ENCODE measurements around the gene ZNF646.
A peak's percentile ranks its signal among the peaks of the same experiment; 100 is the strongest.

Gene ZNF646

DNA sequence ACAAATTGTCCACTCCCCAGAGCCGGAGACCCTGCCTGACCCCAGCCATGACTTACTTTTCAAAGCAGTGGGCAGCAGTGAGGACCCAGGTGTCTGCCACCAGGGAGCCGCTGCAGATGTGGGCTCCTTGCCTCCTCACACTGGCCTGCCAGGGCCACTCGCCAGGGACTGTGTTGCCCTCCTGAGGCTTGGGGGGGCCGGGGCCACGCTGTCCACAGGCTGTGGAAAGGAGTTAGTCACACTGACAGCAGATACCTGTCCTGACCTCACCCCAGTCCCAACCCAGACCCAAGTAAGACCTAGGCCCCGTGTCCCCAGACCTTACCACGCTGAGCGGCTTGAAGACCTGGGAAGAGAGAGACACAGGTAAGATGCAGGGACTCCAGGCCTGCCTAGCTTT is 13.3 kb downstream of the ZNF646 start:
- Histone ChIP-seq H2AK5ac (ENCODE audit: low read depth, low read length) (no peak overlapping the region), H4K91ac (ENCODE audit: low read depth, low read length, poor library complexity) (no peak overlapping the region), H3K36me3 (replicated peaks in 1 of 2; ENCODE audit: control insufficient read depth in 2 of 2, insufficient read depth in 2 of 2, low read length in 2 of 2) (peaks cover 23 to 51% of the 10 kb centered on the region in 2 donors), H2AFZ (ENCODE audit: low read length) (no peak overlapping the region), H3K14ac (ENCODE audit: low read length) (no peak overlapping the region), H3K4me1 (ENCODE audit: control insufficient read depth in 2 of 2, insufficient read depth in 1 of 2, low read depth in 1 of 2, low read length in 2 of 2) (no peaks in the 10 kb centered on the region), H4K8ac (ENCODE audit: low read depth, low read length) (no peak overlapping the region), H3K27ac (replicated peaks; ENCODE audit: low read length) (no peak overlapping the region), H2BK5ac (ENCODE audit: low read length) (no peak overlapping the region), H3K4me3 (ENCODE audit: low read length in 2 of 2) (no peak overlapping the region), H2BK15ac (ENCODE audit: low read length) (no peak overlapping the region), H3K9ac (ENCODE audit: low read depth, low read length, poor library complexity) (no peak overlapping the region), H3K4ac (ENCODE audit: low read length) (no peak overlapping the region), H3K23ac (ENCODE audit: low read depth, low read length, poor library complexity) (no peak overlapping the region), H3K9me3 (replicated peaks in 1 of 2; ENCODE audit: control insufficient read depth in 2 of 2, insufficient read depth in 1 of 2, low read depth in 1 of 2, low read length in 2 of 2) (peaks cover 0 to 2% of the 10 kb centered on the region in 2 donors), H3K27me3 (ENCODE audit: control insufficient read depth in 3 of 3, insufficient read depth in 3 of 3, low read depth in 1 of 3, low read length in 3 of 3) (no peaks in the 10 kb centered on the region), H3K4me2 (ENCODE audit: insufficient read depth, low read length, poor library complexity, severe bottlenecking) (no peak overlapping the region), H2BK120ac (ENCODE audit: low read depth, low read length) (no peak overlapping the region), H3K79me1 (ENCODE audit: low read depth, low read length) (no peaks in the 10 kb centered on the region), H3K18ac (ENCODE audit: low read length) (no peak overlapping the region), H2BK12ac (ENCODE audit: low read length) (no peak overlapping the region)
- WGBS, 2 donors (ENCODE audit: extremely low coverage in 2 of 2, insufficient read length in 2 of 2, insufficient replicate concordance in 1 of 2): no CpG with 5 or more reads among the region's 8 CpGs
- DNase-seq (ENCODE audit: low spot score): no peak

GRCh38 chr16:31087971-31088370 is 13.7 kb downstream of the ZNF646 start:
- Histone ChIP-seq H2BK12ac (ENCODE audit: low read length) (no peak overlapping the region), H2AFZ (ENCODE audit: low read length) (no peak overlapping the region), H3K27ac (replicated peaks; ENCODE audit: low read length) (no peak overlapping the region), H2AK5ac (ENCODE audit: low read depth, low read length) (no peak overlapping the region), H3K36me3 (replicated peaks in 1 of 2; ENCODE audit: control insufficient read depth in 2 of 2, insufficient read depth in 2 of 2, low read length in 2 of 2) (peaks cover 20 to 49% of the 10 kb centered on the region in 2 donors), H3K27me3 (ENCODE audit: control insufficient read depth in 3 of 3, insufficient read depth in 3 of 3, low read depth in 1 of 3, low read length in 3 of 3) (no peaks in the 10 kb centered on the region), H3K4me2 (ENCODE audit: insufficient read depth, low read length, poor library complexity, severe bottlenecking) (no peak overlapping the region), H3K4me1 (ENCODE audit: control insufficient read depth in 2 of 2, insufficient read depth in 1 of 2, low read depth in 1 of 2, low read length in 2 of 2) (peaks cover 0 to 2% of the 10 kb centered on the region in 2 donors), H2BK5ac (ENCODE audit: low read length) (no peak overlapping the region), H2BK15ac (ENCODE audit: low read length) (no peak overlapping the region), H3K4ac (ENCODE audit: low read length) (no peak overlapping the region), H3K9ac (ENCODE audit: low read depth, low read length, poor library complexity) (no peak overlapping the region), H3K4me3 (ENCODE audit: low read length in 2 of 2) (no peak overlapping the region), H3K18ac (ENCODE audit: low read length) (no peak overlapping the region), H3K14ac (ENCODE audit: low read length) (no peak overlapping the region), H4K91ac (ENCODE audit: low read depth, low read length, poor library complexity) (no peak overlapping the region), H2BK120ac (ENCODE audit: low read depth, low read length) (no peak overlapping the region), H3K23ac (ENCODE audit: low read depth, low read length, poor library complexity) (no peak overlapping the region), H3K9me3 (replicated peaks in 1 of 2; ENCODE audit: control insufficient read depth in 2 of 2, insufficient read depth in 1 of 2, low read depth in 1 of 2, low read length in 2 of 2) (peaks cover 0 to 2% of the 10 kb centered on the region in 2 donors), H4K8ac (ENCODE audit: low read depth, low read length) (no peak overlapping the region), H3K79me1 (ENCODE audit: low read depth, low read length) (peaks cover 3% of the 10 kb centered on the region)
- no peak for DNase-seq (ENCODE audit: low spot score)
- no CpG with 5 or more reads among the region's 5 CpGs for WGBS, 2 donors (ENCODE audit: extremely low coverage in 2 of 2, insufficient read length in 2 of 2, insufficient replicate concordance in 1 of 2)

DNA sequence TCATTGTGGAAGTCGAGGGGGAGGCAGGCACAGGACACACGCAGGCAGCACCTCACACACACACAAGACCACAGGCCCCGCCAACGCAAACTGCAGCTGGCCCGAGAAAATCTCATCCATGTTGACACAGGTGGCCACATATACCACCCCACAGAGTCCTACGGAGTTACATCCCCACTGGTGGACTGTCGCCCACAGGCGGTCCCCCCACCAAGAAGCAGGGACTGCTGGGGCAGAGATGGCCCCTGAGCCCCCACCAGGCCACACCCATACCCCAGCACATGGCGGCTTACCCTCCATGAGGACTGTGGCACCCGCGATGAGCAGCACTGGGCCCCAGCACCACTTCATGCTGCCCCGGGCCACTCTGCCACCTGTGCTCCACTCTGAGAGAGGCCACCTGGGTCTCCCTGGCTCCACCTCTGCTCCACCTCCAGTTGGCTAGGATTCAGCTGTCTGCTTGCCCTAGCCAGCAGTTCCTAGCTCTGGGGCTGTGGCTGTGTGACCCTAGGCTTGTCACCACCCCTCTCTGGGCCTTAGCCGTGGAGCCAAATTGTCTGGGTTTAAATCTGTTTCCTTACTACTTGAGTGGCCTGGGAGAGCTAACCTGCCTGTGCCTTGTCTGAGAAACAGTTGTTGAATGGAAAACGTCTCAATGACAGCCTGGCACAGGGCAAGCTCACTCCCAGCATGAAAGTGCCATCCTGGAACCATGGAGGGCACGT is 14.4 kb downstream of the ZNF646 start, which contains the start of gene PRSS53:
Gene PRSS53, minus strand, starts transcription at position 485 of the 725 bp plus-strand sequence. Its CDS starts 134 bp downstream, at position 351.
- Histone ChIP-seq H2AK5ac (ENCODE audit: low read depth, low read length) (no peak within 1 kb of the TSS), H2BK120ac (ENCODE audit: low read depth, low read length) (no peak within 1 kb of the TSS), H3K23ac (ENCODE audit: low read depth, low read length, poor library complexity) (no peak within 1 kb of the TSS), H3K4me3 (ENCODE audit: low read length in 2 of 2) (no peak within 1 kb of the TSS), H4K8ac (ENCODE audit: low read depth, low read length) (peak within 1 kb of the TSS; percentile 43), H3K14ac (ENCODE audit: low read length) (no peak within 1 kb of the TSS), H3K79me1 (ENCODE audit: low read depth, low read length) (peaks cover 5% of the 10 kb centered on the region), H3K36me3 (replicated peaks in 1 of 2; ENCODE audit: control insufficient read depth in 2 of 2, insufficient read depth in 2 of 2, low read length in 2 of 2) (peaks cover 19 to 42% of the 10 kb centered on the region in 2 donors), H3K4me1 (ENCODE audit: control insufficient read depth in 2 of 2, insufficient read depth in 1 of 2, low read depth in 1 of 2, low read length in 2 of 2) (peaks cover 0 to 6% of the 10 kb centered on the region in 2 donors), H3K9me3 (replicated peaks in 1 of 2; ENCODE audit: control insufficient read depth in 2 of 2, insufficient read depth in 1 of 2, low read depth in 1 of 2, low read length in 2 of 2) (peaks cover 0 to 2% of the 10 kb centered on the region in 2 donors), H3K27me3 (ENCODE audit: control insufficient read depth in 3 of 3, insufficient read depth in 3 of 3, low read depth in 1 of 3, low read length in 3 of 3) (no peaks in the 10 kb centered on the region), H3K4me2 (ENCODE audit: insufficient read depth, low read length, poor library complexity, severe bottlenecking) (no peak within 1 kb of the TSS), H3K27ac (replicated peaks; ENCODE audit: low read length) (no peak within 1 kb of the TSS), H3K9ac (ENCODE audit: low read depth, low read length, poor library complexity) (no peak within 1 kb of the TSS), H2AFZ (ENCODE audit: low read length) (no peak within 1 kb of the TSS), H3K4ac (ENCODE audit: low read length) (peak within 1 kb of the TSS; percentile 53), H3K18ac (ENCODE audit: low read length) (no peak within 1 kb of the TSS), H2BK15ac (ENCODE audit: low read length) (no peak within 1 kb of the TSS), H4K91ac (ENCODE audit: low read depth, low read length, poor library complexity) (no peak within 1 kb of the TSS), H2BK12ac (ENCODE audit: low read length) (no peak within 1 kb of the TSS), H2BK5ac (ENCODE audit: low read length) (no peak within 1 kb of the TSS)
- DNase-seq (ENCODE audit: low spot score): no peak
- WGBS, 2 donors (ENCODE audit: extremely low coverage in 2 of 2, insufficient read length in 2 of 2, insufficient replicate concordance in 1 of 2): no CpG with 5 or more reads among the region's 15 CpGs

DNA sequence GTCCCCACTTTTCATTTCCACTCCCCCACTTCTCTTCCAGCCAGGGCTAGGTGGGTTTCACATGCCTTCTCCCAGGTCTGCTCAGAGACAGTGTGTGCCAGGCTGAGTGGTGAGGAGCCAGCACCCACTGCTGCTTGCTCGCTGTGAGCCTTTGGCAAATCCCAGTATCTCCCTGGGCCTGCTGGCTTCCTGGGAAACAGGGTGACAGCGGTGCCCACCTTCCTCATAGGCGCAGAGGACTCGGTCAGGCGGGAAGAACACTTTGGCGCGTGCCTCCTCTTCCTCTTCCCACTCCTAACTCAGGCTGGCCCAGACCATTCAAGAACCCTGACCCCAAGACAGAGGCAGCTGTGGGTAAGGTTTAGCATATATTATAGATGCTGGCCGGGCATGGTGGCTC is 15.0 kb downstream of the ZNF646 start:
- Histone ChIP-seq H3K14ac (ENCODE audit: low read length) (no peak overlapping the region), H3K27ac (replicated peaks; ENCODE audit: low read length) (no peak overlapping the region), H3K4me2 (ENCODE audit: insufficient read depth, low read length, poor library complexity, severe bottlenecking) (no peak overlapping the region), H2BK5ac (ENCODE audit: low read length) (no peak overlapping the region), H4K91ac (ENCODE audit: low read depth, low read length, poor library complexity) (no peak overlapping the region), H4K8ac (ENCODE audit: low read depth, low read length) (peak overlapping the region; percentile 43), H2BK12ac (ENCODE audit: low read length) (no peak overlapping the region), H3K36me3 (replicated peaks in 1 of 2; ENCODE audit: control insufficient read depth in 2 of 2, insufficient read depth in 2 of 2, low read length in 2 of 2) (peaks cover 19 to 36% of the 10 kb centered on the region in 2 donors), H3K23ac (ENCODE audit: low read depth, low read length, poor library complexity) (no peak overlapping the region), H3K4ac (ENCODE audit: low read length) (peak overlapping the region; percentile 53), H3K27me3 (ENCODE audit: control insufficient read depth in 3 of 3, insufficient read depth in 3 of 3, low read depth in 1 of 3, low read length in 3 of 3) (no peaks in the 10 kb centered on the region), H3K18ac (ENCODE audit: low read length) (no peak overlapping the region), H3K4me1 (ENCODE audit: control insufficient read depth in 2 of 2, insufficient read depth in 1 of 2, low read depth in 1 of 2, low read length in 2 of 2) (peaks cover 0 to 6% of the 10 kb centered on the region in 2 donors), H2BK120ac (ENCODE audit: low read depth, low read length) (no peak overlapping the region), H3K79me1 (ENCODE audit: low read depth, low read length) (peaks cover 5% of the 10 kb centered on the region), H3K9ac (ENCODE audit: low read depth, low read length, poor library complexity) (no peak overlapping the region), H3K9me3 (replicated peaks in 1 of 2; ENCODE audit: control insufficient read depth in 2 of 2, insufficient read depth in 1 of 2, low read depth in 1 of 2, low read length in 2 of 2) (peaks cover 0 to 2% of the 10 kb centered on the region in 2 donors), H3K4me3 (ENCODE audit: low read length in 2 of 2) (no peak overlapping the region), H2AFZ (ENCODE audit: low read length) (no peak overlapping the region), H2AK5ac (ENCODE audit: low read depth, low read length) (no peak overlapping the region), H2BK15ac (ENCODE audit: low read length) (no peak overlapping the region)
- DNase-seq (ENCODE audit: low spot score): no peak
- no CpG with 5 or more reads among the region's 8 CpGs for WGBS, 2 donors (ENCODE audit: extremely low coverage in 2 of 2, insufficient read length in 2 of 2, insufficient replicate concordance in 1 of 2)
